ENCODE data around the gene GNA12. TPM values are rescaled to one million over a fixed set of nuclear protein-coding genes. Genes with fewer than 3 reads are reported as not detected.
A peak's percentile ranks its signal among the peaks of the same experiment; 100 is the strongest.

The GNA12 gene
- total and polyA plus RNA-seq, 9 of the 15 experiments (the other 6 are each of a cell fraction or from before 2014, with no cell fraction given) = 0.65 to 32.7 (median 9.6) TPM

- CTCF ChIA-PET (ENCODE audit: low intra/inter-chr PET ratio) = no interaction called here
- no peak overlapping the region for H2AFZ ChIP-seq (ENCODE audit: low read depth, low read length)
- H3K4me1 ChIP-seq (replicated peaks in 1 of 2; ENCODE audit: control insufficient read depth in 2 of 2, insufficient read depth in 2 of 2, low read length in 2 of 2) = peaks cover 19 to 57% of the 10 kb centered on the region in 2 experiments
- ATAC-seq (no peak), FAIRE-seq (no peak), DNase-seq (ENCODE audit: extremely low read depth in 1 of 4, low spot score in 3 of 4) (no peak)
- no peaks in the 10 kb centered on the region for H4K20me1 ChIP-seq (replicated peaks; ENCODE audit: control insufficient read depth, insufficient read depth, low read length)
- TF ChIP-seq FOSL1 (tag; conservative IDR thresholded peaks at IDR 0.05) = no peak
- no peak for TF ChIP-seq RUNX1 (IDR thresholded peaks at IDR 0.05; ENCODE audit: low read depth)
- TF ChIP-seq SMARCA4 (IDR thresholded peaks at IDR 0.05) = no peak
- in situ Hi-C loops (cut with MboI) (no loop called here), intact Hi-C loops (cut with micrococcal nuclease) (no loop called here)
- H3K4me2 ChIP-seq (ENCODE audit: insufficient read depth, low read length) = no peak overlapping the region
- no peak overlapping the region for H3K4me3 ChIP-seq
- H3K27ac ChIP-seq (ENCODE audit: extremely low read depth, low read depth, low read length) = no peak overlapping the region
- WGBS (ENCODE audit: insufficient coverage, low coverage, missing lambda C conversion rate) = 69% methylated on average over 18 of the region's 25 CpGs
- H3K9ac ChIP-seq (ENCODE audit: insufficient read depth in 1 of 2, low read depth in 2 of 2, low read length in 2 of 2) = peak overlapping the region in 1 of 2 experiments; percentile 46; a peak in 2 of 4 replicates
- H3K79me2 ChIP-seq (ENCODE audit: control insufficient read depth, insufficient read depth, low read length) = no peaks in the 10 kb centered on the region
- H3K36me3 ChIP-seq (ENCODE audit: control insufficient read depth, insufficient read depth, low read length) = no peaks in the 10 kb centered on the region
- no peaks in the 10 kb centered on the region for H3K9me1 ChIP-seq (ENCODE audit: control insufficient read depth, insufficient read depth, low read length)
- POLR2A ChIA-PET = no interaction called here
- BruUV-seq (replicated peaks) = no TSS peak
- no peaks in the 10 kb centered on the region for H3K9me3 ChIP-seq (replicated peaks; ENCODE audit: control insufficient read depth, insufficient read depth, low read depth, low read length)
- peaks cover 0 to 7% of the 10 kb centered on the region in 2 experiments; a peak in 1 of 5 replicates for H3K27me3 ChIP-seq (ENCODE audit: control insufficient read depth in 2 of 2, insufficient read depth in 2 of 2, low read length in 2 of 2)
These were observed 132.0 kb downstream of the GNA12 start for GRCh38 chr7:2711895-2712675.

DNA sequence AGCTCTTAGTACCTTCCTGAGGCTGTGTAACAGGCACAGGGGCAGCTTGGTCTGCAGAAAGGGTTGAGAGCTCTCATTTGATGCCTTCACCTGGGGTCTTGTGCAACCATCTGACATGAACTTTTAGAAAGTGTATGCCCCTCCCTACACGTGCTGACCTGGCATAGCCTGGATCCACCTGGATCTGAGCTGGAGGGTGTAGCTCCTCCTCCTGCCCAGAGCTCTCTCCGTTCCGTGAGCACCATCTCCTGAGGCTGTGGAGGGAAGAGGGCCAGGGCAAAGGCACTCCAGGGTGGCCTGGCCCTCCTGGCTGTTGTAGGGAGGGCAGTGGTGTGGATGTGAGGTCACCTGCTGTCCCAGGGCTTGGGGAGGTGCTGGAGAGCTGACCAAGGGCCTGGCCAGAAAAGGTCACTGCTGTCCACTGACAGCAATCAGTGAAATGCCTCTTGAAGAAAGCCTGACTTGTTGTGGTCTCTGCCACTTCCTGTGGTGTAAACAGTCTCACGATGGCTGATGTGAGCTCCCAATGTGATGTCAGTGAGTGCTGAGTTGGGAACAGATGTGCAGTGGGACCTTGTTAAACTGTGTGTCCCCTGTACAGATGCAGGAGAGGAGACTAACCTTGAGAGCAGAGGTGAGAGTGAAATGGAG, 133.1 kb downstream of the GNA12 start:
- ATAC-seq = peak; percentile 5; the same call in 1 of the 3 replicates
- BruUV-seq (replicated peaks) = no TSS peak
- Histone ChIP-seq H3K4me1 (replicated peaks in 1 of 2; ENCODE audit: control insufficient read depth in 2 of 2, insufficient read depth in 2 of 2, low read length in 2 of 2) (peaks cover 9 to 46% of the 10 kb centered on the region in 2 experiments), H3K4me3 (no peak overlapping the region), H2AFZ (ENCODE audit: low read depth, low read length) (no peak overlapping the region), H3K4me2 (ENCODE audit: insufficient read depth, low read length) (no peak overlapping the region), H3K9me3 (replicated peaks; ENCODE audit: control insufficient read depth, insufficient read depth, low read depth, low read length) (no peaks in the 10 kb centered on the region), H3K36me3 (ENCODE audit: control insufficient read depth, insufficient read depth, low read length) (no peaks in the 10 kb centered on the region), H3K27ac (ENCODE audit: extremely low read depth, low read depth, low read length) (no peak overlapping the region), H3K9me1 (ENCODE audit: control insufficient read depth, insufficient read depth, low read length) (no peaks in the 10 kb centered on the region), H4K20me1 (replicated peaks; ENCODE audit: control insufficient read depth, insufficient read depth, low read length) (0 out of 2 replicates have a peak, but pooled peaks cover 3% of the 10 kb centered on the region), H3K9ac (ENCODE audit: insufficient read depth in 1 of 2, low read depth in 2 of 2, low read length in 2 of 2) (no peak overlapping the region; a peak in 2 of 4 replicates), H3K79me2 (ENCODE audit: control insufficient read depth, insufficient read depth, low read length) (no peaks in the 10 kb centered on the region), H3K27me3 (ENCODE audit: control insufficient read depth in 2 of 2, insufficient read depth in 2 of 2, low read length in 2 of 2) (peaks cover 2 to 15% of the 10 kb centered on the region in 2 experiments; a peak in 3 of 5 replicates)
- ChIA-PET POLR2A (interaction anchor here (0.8 to 1.6 kb wide), 5 partner anchors 10 to 106 kb away, joined by 3 to 6 read pairs (median 5); no protein-coding TSS in a partner anchor), CTCF (ENCODE audit: low intra/inter-chr PET ratio) (interaction anchor here (2.1 kb wide), 1 partner anchor 40 kb away, joined by 8 read pairs; no protein-coding TSS in a partner anchor)
- in situ Hi-C loops (cut with MboI) = no loop called here
- FAIRE-seq = no peak
- DNase-seq (ENCODE audit: extremely low read depth in 1 of 4, low spot score in 3 of 4) = peak in 1 of 4 experiments; percentile 18
- WGBS (ENCODE audit: insufficient coverage, low coverage, missing lambda C conversion rate) = 0% methylated on average over 2 of the region's 4 CpGs
- intact Hi-C loops (cut with micrococcal nuclease) = no loop called here
- no peak for TF ChIP-seq SNAPC5 (CRISPR knock-in tag; IDR thresholded peaks at IDR 0.05)
- TF ChIP-seq ATF7 (IDR thresholded peaks at IDR 0.05) = no peak
- TF ChIP-seq, protein P1, sequence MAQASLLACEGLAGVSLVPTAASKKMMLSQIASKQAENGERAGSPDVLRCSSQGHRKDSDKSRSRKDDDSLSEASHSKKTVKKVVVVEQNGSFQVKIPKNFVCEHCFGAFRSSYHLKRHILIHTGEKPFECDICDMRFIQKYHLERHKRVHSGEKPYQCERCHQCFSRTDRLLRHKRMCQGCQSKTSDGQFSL (CRISPR knock-in tag; IDR thresholded peaks at IDR 0.05) = 0 out of 2 replicates have a peak, but pooled peaks have one; percentile 14
- TF ChIP-seq, protein P1 (tag; IDR thresholded peaks at IDR 0.05) = no peak
- TF ChIP-seq MEIS2 (IDR thresholded peaks at IDR 0.05; ENCODE audit: partially characterized antibody) = peak; percentile 31
- 0 out of 4 replicates have a peak, but pooled peaks of 1 of the 2 experiments have one; percentile 13 for TF ChIP-seq FOXK2 (conservative IDR thresholded peaks at IDR 0.05 in 1 of 2, IDR thresholded peaks at IDR 0.05 in 1 of 2; ENCODE audit: low read depth in 2 of 2)
- no peak for TF ChIP-seq NFRKB (IDR thresholded peaks at IDR 0.05; ENCODE audit: low read depth)
- TF ChIP-seq ETV1 (tag; conservative IDR thresholded peaks at IDR 0.05; ENCODE audit: low read depth) = 0 out of 2 replicates have a peak, but pooled peaks have one; percentile 27

Data from K562 (cell line).